NCI-H2029 (cell line): Measurements from ENCODE around the gene PARVB.
A peak's percentile ranks its signal among the peaks of the same experiment; 100 is the strongest.

Experiments
- DNase-seq: peaks from one replicate; lab custom pipeline; 2025; lab: John Stamatoyannopoulos, UW

PARVB gene

GRCh38 chr22:44024288-44024921 is at the start of gene PARVB:
PARVB (plus strand) TSS chr22:44024302; CDS start chr22:44024340, 38 bp downstream.
- no peak for DNase-seq

GRCh38 chr22:43975041-43975440 is 49.1 kb upstream of the PARVB start:
- DNase-seq, result no peak

GRCh38 chr22:43976861-43977795 is 47.0 kb upstream of the PARVB start:
- DNase-seq, result no peak

GRCh38 chr22:43978558-43978957 is 45.5 kb upstream of the PARVB start:
- DNase-seq, result no peak

GRCh38 chr22:43980579-43980978 is 43.5 kb upstream of the PARVB start:
- no peak for DNase-seq

GRCh38 chr22:43980996-43981395 is 43.1 kb upstream of the PARVB start:
- no peak for DNase-seq

- no peak for DNase-seq
These were observed 40.3 kb upstream of the PARVB start for GRCh38 chr22:43983808-43984207.

GRCh38 chr22:43985532-43985931 is 38.6 kb upstream of the PARVB start:
- no peak for DNase-seq

- DNase-seq, result no peak
These were observed 35.8 kb upstream of the PARVB start for GRCh38 chr22:43988116-43988820.

- DNase-seq, result no peak
These were observed 35.1 kb upstream of the PARVB start for GRCh38 chr22:43988960-43989359.

- DNase-seq, result no peak
These were observed 34.1 kb upstream of the PARVB start for GRCh38 chr22:43990044-43990443.

- no peak for DNase-seq
These were observed 32.6 kb upstream of the PARVB start for GRCh38 chr22:43991316-43992020.

GRCh38 chr22:43992331-43992821 is 31.7 kb upstream of the PARVB start:
- no peak for DNase-seq

GRCh38 chr22:43993072-43993760 is 30.9 kb upstream of the PARVB start:
- DNase-seq, result peak; percentile 22

GRCh38 chr22:43994006-43994405 is 30.1 kb upstream of the PARVB start:
- peak; percentile 24 for DNase-seq

- DNase-seq, result no peak
These were observed 29.7 kb upstream of the PARVB start for GRCh38 chr22:43994416-43994815.

GRCh38 chr22:43995057-43995685 is 28.9 kb upstream of the PARVB start:
- no peak for DNase-seq

GRCh38 chr22:43995798-43996169 is 28.3 kb upstream of the PARVB start:
- no peak for DNase-seq

- no peak for DNase-seq
These were observed 27.7 kb upstream of the PARVB start for GRCh38 chr22:43996170-43996980.

- no peak for DNase-seq
These were observed 27.2 kb upstream of the PARVB start for GRCh38 chr22:43996981-43997265.
